NCI-H146 (cell line): ENCODE data around the gene AFDN.
"Not testable (repeated sequence)": the region's sequence is repeated elsewhere in the genome, so short reads cannot be mapped to it uniquely, and the experiment has no call there.

Experiments used
- DNase-seq: peaks from one replicate; lab custom pipeline; 2025; lab: John Stamatoyannopoulos, UW

AFDN gene

GRCh38 chr6:167951781-167952511, 125.2 kb downstream of the AFDN start:
- DNase-seq: no peak

- DNase-seq: no peak
These were observed 125.8 kb downstream of the AFDN start for GRCh38 chr6:167952512-167952859.

- no peak for DNase-seq
These were observed 126.8 kb downstream of the AFDN start for GRCh38 chr6:167953551-167953950.

- no peak for DNase-seq
These were observed 127.4 kb downstream of the AFDN start for GRCh38 chr6:167954151-167954550.

GRCh38 chr6:167956491-167956890, 129.8 kb downstream of the AFDN start:
- no peak for DNase-seq

GRCh38 chr6:167956983-167957492, 130.3 kb downstream of the AFDN start:
- DNase-seq: no peak

- DNase-seq: no peak
These were observed 130.9 kb downstream of the AFDN start for GRCh38 chr6:167957626-167958025.

GRCh38 chr6:167960579-167960978, 133.9 kb downstream of the AFDN start:
- DNase-seq: no peak

GRCh38 chr6:167962711-167963110, 136.0 kb downstream of the AFDN start:
- no peak for DNase-seq

- no peak for DNase-seq
These were observed 136.9 kb downstream of the AFDN start for GRCh38 chr6:167963589-167964057.

GRCh38 chr6:167965592-167966539, 139.2 kb downstream of the AFDN start:
- DNase-seq: no peak

- DNase-seq: no peak
These were observed 139.8 kb downstream of the AFDN start for GRCh38 chr6:167966540-167966905.

GRCh38 chr6:167968091-167968490, 141.4 kb downstream of the AFDN start:
- peak; percentile 38 for DNase-seq

- no peak for DNase-seq
These were observed 143.5 kb downstream of the AFDN start for GRCh38 chr6:167970230-167970629.

- no peak for DNase-seq
These were observed 145.5 kb downstream of the AFDN start for GRCh38 chr6:167972193-167972592.

- DNase-seq: no peak
These were observed 146.6 kb downstream of the AFDN start for GRCh38 chr6:167973148-167973885.

GRCh38 chr6:167974640-167975344, 148.1 kb downstream of the AFDN start:
- no peak for DNase-seq

- DNase-seq: no peak
These were observed 148.7 kb downstream of the AFDN start for GRCh38 chr6:167975458-167975857.

- DNase-seq: not testable (repeated sequence)
These were observed 149.5 kb downstream of the AFDN start for GRCh38 chr6:167976116-167976657.

- no peak for DNase-seq
These were observed 150.0 kb downstream of the AFDN start for GRCh38 chr6:167976708-167977107.
